ACHN (cell line): Measurements from ENCODE around the gene LHCGR.
"Not testable (repeated sequence)": the region's sequence is repeated elsewhere in the genome, so short reads cannot be mapped to it uniquely, and the experiment has no call there.

Source experiments
- DNase-seq: peaks from one replicate; pipeline ENCODE4 v3.0.0-alpha.2; 2015
- in situ Hi-C: cut with HindIII; loops from 2 replicates; pipeline ENCODE4 v1.10.0; 2017; ENCODE audit warnings: low sequenced_read_pairs, low pct_ligation_motif_present, low pct_unique_long_range_greater_than_20kb

The LHCGR gene

DNA sequence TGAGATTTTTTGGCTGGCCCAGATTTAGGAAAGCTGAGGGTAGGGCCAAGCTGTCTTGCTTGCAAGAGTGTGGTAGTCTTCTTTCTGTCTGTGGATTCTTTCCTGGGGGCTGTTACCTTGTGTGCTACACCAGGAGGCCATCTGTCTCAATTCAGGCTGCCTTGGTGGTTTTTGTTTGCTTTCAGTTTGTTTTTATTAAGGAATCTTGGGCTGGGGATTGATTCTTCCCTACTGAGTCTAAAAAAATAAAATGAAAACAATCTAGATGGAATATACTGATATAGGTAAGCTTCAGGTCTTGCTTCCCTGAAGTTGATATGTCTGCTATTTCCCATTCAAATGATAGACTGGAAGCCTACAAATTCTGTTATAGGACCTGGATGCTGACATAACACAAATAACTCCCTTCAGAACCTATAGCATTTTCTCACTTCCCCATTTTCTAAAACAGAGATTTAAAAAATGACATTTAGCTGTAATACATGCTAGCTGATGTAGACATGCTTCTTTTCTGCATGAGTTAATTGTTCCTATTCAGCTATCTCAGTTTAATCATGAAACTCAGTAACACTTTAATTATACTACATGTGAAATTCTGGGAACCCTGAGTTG, 5.3 kb downstream of the LHCGR start:
- in situ Hi-C loops, result no loop called here

GRCh38 chr2:48749291-48750127, 6.0 kb downstream of the LHCGR start:
- no peak for DNase-seq
- in situ Hi-C loops, result no loop called here

More for the DNA sequence above, 5.3 kb downstream of the LHCGR start:
- no peak for DNase-seq

DNA sequence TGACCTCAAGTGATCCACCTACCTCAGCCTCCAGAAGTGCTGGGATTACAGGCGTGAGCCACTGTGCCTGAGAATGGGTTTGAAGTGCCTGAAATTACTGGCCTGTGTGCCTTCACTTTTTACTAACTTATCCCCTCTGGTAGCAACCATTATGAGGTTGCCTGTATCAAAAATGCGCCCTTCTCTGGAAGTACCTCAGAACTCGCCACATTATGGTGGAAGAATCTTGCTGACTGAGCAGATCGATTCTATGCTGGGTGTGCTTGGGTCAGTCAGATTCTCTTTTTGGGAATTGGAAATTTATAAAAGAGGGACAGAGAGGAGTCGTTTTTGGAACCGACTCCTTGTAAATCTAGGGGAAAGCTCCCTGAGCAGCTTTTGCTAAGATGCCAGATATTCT, 8.2 kb downstream of the LHCGR start:
- no peak for DNase-seq
- in situ Hi-C loops, result no loop called here

GRCh38 chr2:48739236-48739635, 16.3 kb downstream of the LHCGR start:
- in situ Hi-C loops, DNase-seq: not testable (repeated sequence)

DNA sequence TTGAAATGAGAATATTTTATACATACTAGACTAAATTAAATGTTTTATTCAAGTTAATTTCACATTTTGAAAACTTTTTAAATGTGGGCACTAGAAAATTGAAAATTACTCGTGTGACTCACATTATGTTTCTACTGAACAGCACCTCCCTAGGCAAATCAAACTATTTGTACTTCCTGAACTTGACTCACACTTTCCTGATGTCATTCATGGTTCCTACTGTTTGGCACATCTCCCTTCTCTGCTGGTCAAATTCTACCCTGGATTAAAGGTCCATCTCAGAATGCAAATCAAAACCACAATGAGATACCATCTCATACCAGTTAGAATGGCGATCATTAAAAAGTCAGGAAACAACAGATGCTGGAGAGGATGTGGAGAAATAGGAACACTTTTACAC, 16.7 kb downstream of the LHCGR start:
- in situ Hi-C loops, result no loop called here
- no peak for DNase-seq

- in situ Hi-C loops, result no loop called here
- DNase-seq, result no peak
These were observed 19.3 kb downstream of the LHCGR start for GRCh38 chr2:48736251-48736650.

DNA sequence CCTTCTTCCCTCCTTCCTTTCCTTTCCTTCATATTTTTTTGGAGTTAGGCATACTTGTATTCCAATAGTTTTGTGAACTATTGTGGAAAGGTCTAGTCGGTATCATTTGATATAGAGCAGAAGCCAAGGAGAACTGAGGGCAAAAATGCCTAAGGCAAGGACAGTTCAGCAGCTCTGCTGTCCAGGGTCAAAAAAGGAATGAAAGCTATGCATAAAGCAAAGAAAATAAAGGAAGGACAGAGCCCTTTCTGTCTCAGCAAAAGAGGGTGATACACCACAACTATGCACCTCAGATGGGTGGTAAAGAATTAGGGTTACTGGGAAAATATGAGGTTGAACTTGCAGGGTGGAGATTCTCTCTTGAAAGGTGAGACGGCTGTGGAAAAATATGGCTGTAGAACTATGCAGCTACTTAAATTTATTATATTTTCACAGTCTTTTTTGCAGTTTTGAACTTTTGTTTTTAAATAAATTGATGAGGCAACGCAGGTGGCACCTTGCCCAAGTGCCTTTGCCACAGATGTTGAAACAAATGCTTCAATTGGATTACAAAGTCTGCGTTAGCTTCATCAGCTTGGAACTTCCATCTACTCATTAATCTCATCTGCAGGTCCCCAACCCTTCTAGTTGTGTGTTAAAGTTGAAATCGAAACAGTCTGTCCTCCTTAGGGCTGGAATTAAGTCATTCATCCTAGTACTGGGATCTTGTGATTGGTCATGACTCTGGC, 20.8 kb downstream of the LHCGR start:
- DNase-seq, result no peak
- in situ Hi-C loops, result no loop called here

- in situ Hi-C loops, result no loop called here
- DNase-seq, result no peak
These were observed 22.4 kb downstream of the LHCGR start for GRCh38 chr2:48733067-48733503.

DNA sequence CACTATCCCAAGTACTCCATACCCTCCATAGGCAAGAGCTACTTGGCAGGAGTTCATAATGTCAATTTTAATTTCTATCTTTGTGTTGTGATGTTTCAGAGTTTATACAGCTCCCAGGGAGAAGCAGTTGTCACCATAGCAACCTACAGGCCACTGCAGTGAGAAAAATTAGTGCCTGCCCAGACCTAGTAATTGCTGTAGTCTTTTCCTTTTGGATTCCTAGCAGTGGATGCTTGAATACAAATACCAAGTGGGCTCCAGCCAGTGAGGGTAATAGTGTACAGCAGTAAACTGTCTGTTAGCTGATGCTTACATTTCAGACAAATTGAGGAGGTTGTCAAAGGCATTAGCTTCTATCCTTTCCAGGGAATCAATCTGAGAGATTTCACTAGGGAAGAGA, 26.7 kb downstream of the LHCGR start:
- in situ Hi-C loops, result no loop called here
- DNase-seq, result no peak

DNA sequence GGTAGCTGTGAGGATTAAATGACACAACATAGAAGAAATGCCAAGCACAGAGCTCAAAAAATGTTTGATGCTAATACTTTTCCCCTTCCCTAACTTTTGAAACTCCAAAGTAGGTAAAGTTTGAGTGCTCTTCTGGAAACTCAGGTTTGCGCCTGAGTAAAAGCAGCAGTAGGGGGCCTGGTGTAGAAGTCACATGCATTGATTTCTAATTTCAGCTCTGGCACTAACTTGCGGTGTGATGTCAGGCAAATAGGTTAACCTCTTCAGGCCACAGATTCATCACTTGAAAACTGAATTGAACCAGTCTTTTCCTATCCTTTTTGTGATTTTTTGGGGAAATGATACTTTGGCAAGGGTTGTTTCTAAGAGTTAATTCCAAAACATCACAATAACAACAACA, 27.2 kb downstream of the LHCGR start:
- DNase-seq, result no peak
- in situ Hi-C loops, result no loop called here

GRCh38 chr2:48727560-48727959, 28.0 kb downstream of the LHCGR start:
- DNase-seq, result no peak
- in situ Hi-C loops, result no loop called here

DNA sequence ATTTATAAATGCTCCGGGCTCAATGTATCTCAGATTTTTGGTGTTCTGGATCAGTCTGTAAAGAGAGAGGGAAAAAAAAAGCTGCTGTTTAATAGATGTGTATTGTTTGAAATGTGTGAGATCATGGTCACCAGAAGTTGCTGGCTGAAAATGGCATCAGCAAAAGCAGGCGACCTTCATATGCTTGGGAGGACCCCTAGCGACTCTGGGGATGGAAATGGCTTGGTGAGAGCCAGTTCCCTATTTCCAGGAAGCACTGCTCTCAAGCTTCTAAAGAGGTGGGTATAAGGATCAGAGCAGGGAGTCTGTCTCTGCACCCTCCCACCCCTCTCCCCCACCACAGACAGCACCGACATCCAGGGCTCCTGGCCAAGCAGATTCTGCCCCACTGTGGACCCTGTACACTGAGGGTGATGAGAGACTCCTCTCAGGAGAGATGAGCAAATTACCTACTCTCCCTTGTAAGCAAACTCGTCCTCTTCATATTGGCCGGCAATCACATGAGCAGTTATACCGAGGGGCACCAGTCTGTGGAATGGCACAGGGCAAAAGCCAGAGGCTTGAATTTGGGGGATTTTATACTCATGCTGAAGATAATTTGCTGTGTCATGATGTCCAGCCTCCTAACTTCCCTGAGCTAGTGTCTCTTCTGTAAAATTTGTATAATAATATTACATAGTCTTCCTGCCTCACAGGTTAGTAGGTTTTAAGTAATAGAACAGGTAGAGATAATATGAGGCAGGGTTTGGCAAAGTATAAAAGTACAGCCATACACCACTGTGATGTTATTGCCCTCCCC, 29.6 kb downstream of the LHCGR start:
- in situ Hi-C loops, result no loop called here
- DNase-seq, result no peak

DNA sequence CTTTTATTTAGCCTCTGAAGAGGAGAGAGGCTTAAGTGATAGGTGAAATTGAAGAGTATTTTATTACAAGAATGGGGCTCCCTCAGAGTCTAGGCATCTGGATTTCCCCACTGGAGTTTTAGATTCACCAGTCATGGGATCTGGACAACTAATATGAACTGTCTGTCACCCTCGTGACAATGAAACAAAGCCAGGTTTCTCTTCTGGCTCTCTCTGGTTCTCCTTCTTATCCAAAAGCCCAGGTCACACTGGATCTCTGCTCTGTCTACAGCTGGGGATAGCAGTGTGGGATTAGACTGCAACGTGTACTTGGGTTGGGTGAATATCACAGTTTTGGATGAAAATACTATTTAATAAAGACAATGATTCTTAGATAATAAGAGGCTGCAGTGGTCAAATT, 31.2 kb downstream of the LHCGR start:
- no peak for DNase-seq
- in situ Hi-C loops, result no loop called here

DNA sequence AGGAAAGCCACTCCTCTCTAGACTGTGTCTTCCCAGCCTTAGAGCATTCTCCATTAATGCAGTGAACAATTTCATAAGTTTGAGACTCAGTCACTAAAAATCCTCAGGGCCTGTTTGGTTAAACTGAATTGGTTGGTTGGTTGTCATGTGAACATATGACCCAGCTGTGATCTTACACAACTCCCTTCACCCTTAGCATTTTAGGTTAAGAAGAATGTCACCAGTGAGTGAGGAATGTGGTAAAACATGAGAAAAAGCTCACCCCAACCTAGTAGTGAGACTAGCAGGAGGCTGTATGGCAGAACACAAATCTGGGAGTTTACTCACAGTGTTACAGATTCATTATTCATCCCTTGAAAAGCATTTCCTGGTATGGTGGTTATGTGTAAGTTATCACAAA, 32.4 kb downstream of the LHCGR start:
- in situ Hi-C loops, result no loop called here
- no peak for DNase-seq

GRCh38 chr2:48722391-48722790, 33.1 kb downstream of the LHCGR start:
- no peak for DNase-seq
- in situ Hi-C loops, result no loop called here

GRCh38 chr2:48721158-48721557, 34.4 kb downstream of the LHCGR start:
- in situ Hi-C loops, result no loop called here
- DNase-seq, result no peak

DNA sequence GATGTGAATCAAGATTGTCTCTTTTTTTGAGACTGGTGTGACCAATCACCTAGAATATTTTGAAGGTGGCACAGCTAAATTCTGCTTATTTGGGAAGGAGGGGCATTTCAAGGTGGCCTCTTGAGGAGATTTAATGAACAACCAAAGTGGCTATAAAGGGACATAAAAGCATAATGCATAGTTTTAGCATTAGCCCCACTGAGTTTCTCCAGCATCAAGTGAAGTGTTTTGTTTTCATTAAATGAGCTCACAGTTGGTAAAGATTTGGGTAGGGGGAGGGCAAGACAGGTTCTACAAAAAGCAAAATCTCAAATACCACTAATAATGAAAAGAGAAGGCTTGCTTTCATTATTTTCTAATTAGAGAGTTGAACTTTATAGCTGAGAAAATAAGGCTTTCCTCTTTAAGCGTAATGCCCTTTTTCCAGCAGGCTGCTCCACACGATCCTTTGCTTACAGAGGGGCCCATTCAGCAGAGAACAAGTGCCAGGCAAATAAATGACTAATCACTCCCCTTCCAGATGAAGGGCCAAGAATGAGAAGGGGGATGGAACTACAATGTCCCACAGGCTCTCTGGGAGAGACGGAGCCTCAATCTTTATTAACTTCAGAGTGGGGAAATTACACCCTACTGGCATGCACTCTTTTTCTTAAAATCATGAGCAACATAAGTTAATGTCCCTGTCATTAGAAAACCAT, 35.9 kb downstream of the LHCGR start:
- in situ Hi-C loops, result no loop called here
- DNase-seq, result no peak

DNA sequence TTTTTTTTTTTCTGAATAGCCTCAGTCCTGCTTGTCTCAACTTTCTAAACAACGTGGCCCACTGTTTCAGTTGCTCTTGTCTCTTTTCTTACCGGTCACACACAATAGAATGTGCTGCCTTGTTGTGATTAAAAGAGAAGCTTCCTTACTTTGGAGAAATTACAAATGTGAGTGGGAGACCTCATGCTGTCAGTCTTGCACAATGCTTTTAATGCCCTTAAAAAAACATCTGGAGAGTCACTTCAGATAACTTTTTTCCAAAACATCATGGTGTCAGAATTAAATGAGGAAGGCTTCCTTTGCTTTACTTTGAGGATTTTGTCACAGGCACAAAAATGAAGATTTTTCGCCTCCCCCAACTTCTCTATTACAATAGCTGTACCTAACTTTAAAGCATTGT, 37.7 kb downstream of the LHCGR start:
- in situ Hi-C loops, result no loop called here

More for the DNA sequence above, 37.7 kb downstream of the LHCGR start:
- no peak for DNase-seq
